Stomach (tissue), 9 donors: ENCODE results near the gene GPRIN1. TPM values are rescaled to one million over a fixed set of nuclear protein-coding genes. Genes with fewer than 3 reads are reported as not detected.
A peak's percentile ranks its signal among the peaks of the same experiment; 100 is the strongest.

Experiments used
- DNase-seq, 2 donors: peaks; one replicate each; pipeline versions ENCODE4 v3.0.0 to v3.0.0-alpha.2; 2013 to 2019
- H3K27ac ChIP-seq, 5 donors: fragments of 200-600 bp in 4 of 5; sonication (generic) in 4 of 5; one replicate each; pipeline ENCODE4 v1.5.1; 2013 to 2019; ENCODE audit warnings: mild to moderate bottlenecking in 1 of 5, moderate library complexity in 1 of 5
- H3K27me3 ChIP-seq, 3 donors: fragments of 200-600 bp; sonication (generic); one replicate each; pipeline ENCODE4 v1.5.1; 2017 to 2019; ENCODE audit warnings: mixed run types in 1 of 3
- H3K36me3 ChIP-seq, 4 donors: fragments of 200-600 bp; sonication (generic); 1 replicate in 3 of 4; 2 replicates in 1 of 4; pipeline ENCODE4 v1.5.1; 2016 to 2019
- H3K4me1 ChIP-seq, 4 donors: fragments of 200-600 bp; sonication (generic); one replicate each; pipeline ENCODE4 v1.5.1; 2016 to 2019
- H3K4me3 ChIP-seq, 4 donors: fragments of 200-600 bp; sonication (generic) in 3 of 4; one replicate each; pipeline ENCODE4 v1.5.1; 2016 to 2019; ENCODE audit warnings: mild to moderate bottlenecking in 1 of 4
- H3K9me3 ChIP-seq, 4 donors: fragments of 200-600 bp; sonication (generic); one replicate each; pipeline ENCODE4 v1.5.1; 2016 to 2019
- CTCF ChIP-seq, 7 experiments: fragments of 450-650 bp in 4 of 7; fragments of 200-600 bp in 3 of 7; sonication (generic) in 3 of 7; IDR thresholded peaks; one replicate each; pipeline ENCODE4 v1.5.1; 2016 to 2019; ENCODE audit warnings: antibody characterized with exemption in 7 of 7, control low read depth in 2 of 7, mild to moderate bottlenecking in 1 of 7
- EP300 ChIP-seq: sonication (generic); formaldehyde crosslinking; IDR thresholded peaks from one replicate; pipeline ENCODE4 v1.6.1; 2017; ENCODE audit warnings: antibody characterized with exemption
- POLR2A ChIP-seq, 4 donors: fragments of 450-650 bp; IDR thresholded peaks; one replicate each; pipeline ENCODE4 v1.6.1; 2016; ENCODE audit warnings: antibody characterized with exemption in 4 of 4, control low read depth in 2 of 4, mild to moderate bottlenecking in 1 of 4, moderate library complexity in 1 of 4
- POLR2AphosphoS5 ChIP-seq, 3 donors: sonication (generic); formaldehyde crosslinking; IDR thresholded peaks; one replicate each; pipeline ENCODE4 v1.6.1; 2016; ENCODE audit warnings: antibody characterized with exemption in 3 of 3
- WGBS, 5 donors: extraction: QIAGEN DNeasy Blood & Tissue Kit in 3 of 5; methylation state at CpG; one replicate each; pipeline versions ENCODE4 v1.1.5 to v1.1.7; 2013 to 2018; 5-methylcytosine and 5-hydroxymethylcytosine counted together
- intact Hi-C: fragments of 100-400 bp; cut with DNase I; formaldehyde crosslinking; loops from one replicate; pipeline ENCODE4 v1.15.1; 2023; ENCODE audit warnings: low total_unique reads
- polyA plus RNA-seq, 3 donors: library from polyadenylated mRNA; stranded (reverse); fragments of 200-250 nt; gene quantifications; one replicate each; pipeline ENCODE4 v1.2.3, GENCODE V29; 2013
- total RNA-seq, 5 donors: library from RNA; depleted of rRNA; stranded (reverse); fragments of >200 nt; gene quantifications; one replicate each; pipeline versions ENCODE4 v1.1.0 to v1.2.3, GENCODE V29; 2014 to 2016
- donor health status: healthy with polysubstance abuse.
- donor health status: Bipolar disorder and iron deficiency.
- donor health status: healthy.

Gene GPRIN1
- total and polyA plus RNA-seq, 8 donors: 0.30 to 1.4 (median 0.59) TPM; not detected in 2

- no peaks in the 10 kb centered on the region for H3K9me3 ChIP-seq
- H3K27me3 ChIP-seq: peaks cover 4 to 78% (median 41%) of the 10 kb centered on the region in 3 donors
- no peak overlapping the region for H3K4me3 ChIP-seq
- no peak overlapping the region for H3K27ac ChIP-seq
- WGBS, 5 donors: 77 to 88% (median 81%) methylated on average over 6 of the region's 6 CpGs
- no peak for DNase-seq
- intact Hi-C loops: no loop called here
- peaks cover 5 to 27% (median 15%) of the 10 kb centered on the region in 4 donors for H3K4me1 ChIP-seq
- no peaks in the 10 kb centered on the region for H3K36me3 ChIP-seq
- TF ChIP-seq POLR2AphosphoS5 (IDR thresholded peaks at IDR 0.05): no peak
- no peak for TF ChIP-seq EP300
- TF ChIP-seq POLR2A (IDR thresholded peaks at IDR 0.05): no peak
- TF ChIP-seq CTCF (IDR thresholded peaks at IDR 0.05): no peak
These were observed 2.1 kb upstream of the GPRIN1 start for GRCh38 chr5:176612008-176612407.

GRCh38 chr5:176611435-176611834 is 1.5 kb upstream of the GPRIN1 start:
- Histone ChIP-seq H3K27me3 (peaks cover 4 to 73% (median 35%) of the 10 kb centered on the region in 3 donors), H3K36me3 (no peaks in the 10 kb centered on the region), H3K9me3 (no peaks in the 10 kb centered on the region), H3K27ac (no peak overlapping the region), H3K4me1 (peaks cover 5 to 27% (median 15%) of the 10 kb centered on the region in 4 donors), H3K4me3 (no peak overlapping the region)
- peak; percentile 71 to 94 for DNase-seq
- intact Hi-C loops: no loop called here
- TF ChIP-seq POLR2AphosphoS5 (IDR thresholded peaks at IDR 0.05) (no peak), POLR2A (IDR thresholded peaks at IDR 0.05) (no peak), EP300 (no peak), CTCF (IDR thresholded peaks at IDR 0.05) (no peak)
- WGBS, 5 donors: 12 to 16% (median 12%) methylated on average over 10 of the region's 10 CpGs

- Histone ChIP-seq H3K9me3 (no peaks in the 10 kb centered on the region), H3K4me1 (peaks cover 5 to 27% (median 15%) of the 10 kb centered on the region in 4 donors), H3K36me3 (no peaks in the 10 kb centered on the region), H3K27me3 (peaks cover 4 to 62% (median 33%) of the 10 kb centered on the region in 3 donors), H3K27ac (peak overlapping the region in 2 of 5 donors; percentile 27 to 29), H3K4me3 (peak overlapping the region; percentile 56 to 70 (median 66))
- WGBS, 5 donors: 1 to 6% (median 3%) methylated on average over 17 to 31 of the region's 31 CpGs; no CpG with 5 or more reads in 1 of the 5 donors
- DNase-seq: no peak
- intact Hi-C loops: no loop called here
- no peak for TF ChIP-seq EP300
- TF ChIP-seq POLR2A (IDR thresholded peaks at IDR 0.05): no peak
- no peak for TF ChIP-seq CTCF (IDR thresholded peaks at IDR 0.05)
These were observed 448 bp upstream of the GPRIN1 start for GRCh38 chr5:176610435-176610773.

GRCh38 chr5:176608937-176609723 is 826 bp downstream of the GPRIN1 start:
- 29 to 68% (median 33%) methylated on average over 17 to 46 of the region's 46 CpGs for WGBS, 5 donors
- no peaks in the 10 kb centered on the region for H3K36me3 ChIP-seq
- H3K27ac ChIP-seq: no peak overlapping the region
- TF ChIP-seq POLR2A (IDR thresholded peaks at IDR 0.05) (no peak), CTCF (IDR thresholded peaks at IDR 0.05) (no peak)
- H3K4me1 ChIP-seq: peaks cover 5 to 27% (median 15%) of the 10 kb centered on the region in 4 donors
- no peak for DNase-seq
- H3K27me3 ChIP-seq: peaks cover 4 to 54% (median 28%) of the 10 kb centered on the region in 3 donors
- H3K9me3 ChIP-seq: no peaks in the 10 kb centered on the region
- intact Hi-C loops: no loop called here
- H3K4me3 ChIP-seq: peak overlapping the region; percentile 56 to 70 (median 66)
